Measurements from ENCODE around the gene FHIP1A.

DNA sequence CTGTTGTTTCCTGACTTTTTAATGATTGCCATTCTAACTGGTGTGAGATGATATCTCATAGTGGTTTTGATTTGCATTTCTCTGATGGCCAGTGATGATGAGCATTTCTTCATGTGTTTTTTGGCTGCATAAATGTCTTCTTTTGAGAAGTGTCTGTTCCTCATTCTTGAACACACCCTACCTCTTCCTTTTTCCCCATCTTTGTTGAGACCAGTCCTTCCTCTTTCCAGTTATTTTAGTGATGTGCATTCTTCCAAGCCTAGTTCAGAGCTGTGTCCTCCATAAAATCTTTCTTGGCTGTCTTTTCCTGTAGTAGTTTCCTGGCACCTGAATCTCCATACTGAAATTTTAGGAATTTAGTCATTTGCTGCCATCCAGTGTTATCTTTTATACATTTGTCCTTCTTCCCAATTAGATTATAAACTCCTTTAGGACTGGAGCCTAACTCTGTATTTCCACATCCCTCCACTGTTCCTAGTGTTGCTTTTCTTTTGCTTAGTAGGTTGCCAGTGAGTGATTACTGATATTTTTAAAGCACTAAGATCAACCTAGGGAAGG is 11.4 kb downstream of the FHIP1A start:
- TF ChIP-seq POLR2A (IDR thresholded peaks at IDR 0.05): no peak
- TF ChIP-seq, protein P1, sequence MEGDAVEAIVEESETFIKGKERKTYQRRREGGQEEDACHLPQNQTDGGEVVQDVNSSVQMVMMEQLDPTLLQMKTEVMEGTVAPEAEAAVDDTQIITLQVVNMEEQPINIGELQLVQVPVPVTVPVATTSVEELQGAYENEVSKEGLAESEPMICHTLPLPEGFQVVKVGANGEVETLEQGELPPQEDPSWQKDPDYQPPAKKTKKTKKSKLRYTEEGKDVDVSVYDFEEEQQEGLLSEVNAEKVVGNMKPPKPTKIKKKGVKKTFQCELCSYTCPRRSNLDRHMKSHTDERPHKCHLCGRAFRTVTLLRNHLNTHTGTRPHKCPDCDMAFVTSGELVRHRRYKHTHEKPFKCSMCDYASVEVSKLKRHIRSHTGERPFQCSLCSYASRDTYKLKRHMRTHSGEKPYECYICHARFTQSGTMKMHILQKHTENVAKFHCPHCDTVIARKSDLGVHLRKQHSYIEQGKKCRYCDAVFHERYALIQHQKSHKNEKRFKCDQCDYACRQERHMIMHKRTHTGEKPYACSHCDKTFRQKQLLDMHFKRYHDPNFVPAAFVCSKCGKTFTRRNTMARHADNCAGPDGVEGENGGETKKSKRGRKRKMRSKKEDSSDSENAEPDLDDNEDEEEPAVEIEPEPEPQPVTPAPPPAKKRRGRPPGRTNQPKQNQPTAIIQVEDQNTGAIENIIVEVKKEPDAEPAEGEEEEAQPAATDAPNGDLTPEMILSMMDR (IDR thresholded peaks at IDR 0.05): no peak
